ENCODE results near the gene SLC35E1.

SLC35E1 gene

GRCh38 chr19:16608290-16608739 is 36.1 kb upstream of the SLC35E1 start:
- no peak overlapping the region for H3K4me3 ChIP-seq (ENCODE audit: low read depth, low read length)
- in situ Hi-C loops (cut with HindIII; ENCODE audit: low sequenced_read_pairs): no loop called here
- DNase-seq (ENCODE audit: low read depth): peak; percentile 65
- no peak for TF ChIP-seq CTCF (IDR thresholded peaks at IDR 0.05; ENCODE audit: low read depth, low read length, missing control alignments)

- in situ Hi-C loops (cut with HindIII; ENCODE audit: low sequenced_read_pairs): no loop called here
- TF ChIP-seq CTCF (IDR thresholded peaks at IDR 0.05; ENCODE audit: low read depth, low read length, missing control alignments): no peak
- no peak overlapping the region for H3K4me3 ChIP-seq (ENCODE audit: low read depth, low read length)
- DNase-seq (ENCODE audit: low read depth): no peak
These were observed 35.6 kb upstream of the SLC35E1 start for GRCh38 chr19:16607819-16608218.

- TF ChIP-seq CTCF (IDR thresholded peaks at IDR 0.05; ENCODE audit: low read depth, low read length, missing control alignments): no peak
- no peak overlapping the region for H3K4me3 ChIP-seq (ENCODE audit: low read depth, low read length)
- no peak for DNase-seq (ENCODE audit: low read depth)
- in situ Hi-C loops (cut with HindIII; ENCODE audit: low sequenced_read_pairs): no loop called here
These were observed 33.4 kb upstream of the SLC35E1 start for GRCh38 chr19:16605553-16605994.

- in situ Hi-C loops (cut with HindIII; ENCODE audit: low sequenced_read_pairs): no loop called here
- no peak for DNase-seq (ENCODE audit: low read depth)
- TF ChIP-seq CTCF (IDR thresholded peaks at IDR 0.05; ENCODE audit: low read depth, low read length, missing control alignments): no peak
- H3K4me3 ChIP-seq (ENCODE audit: low read depth, low read length): no peak overlapping the region
These were observed 32.9 kb upstream of the SLC35E1 start for GRCh38 chr19:16605115-16605514.

- TF ChIP-seq CTCF (IDR thresholded peaks at IDR 0.05; ENCODE audit: low read depth, low read length, missing control alignments): no peak
- no peak overlapping the region for H3K4me3 ChIP-seq (ENCODE audit: low read depth, low read length)
- DNase-seq (ENCODE audit: low read depth): no peak
- in situ Hi-C loops (cut with HindIII; ENCODE audit: low sequenced_read_pairs): no loop called here
These were observed 32.4 kb upstream of the SLC35E1 start for GRCh38 chr19:16604615-16605014.

GRCh38 chr19:16603090-16603489 is 30.9 kb upstream of the SLC35E1 start:
- no peak for DNase-seq (ENCODE audit: low read depth)
- in situ Hi-C loops (cut with HindIII; ENCODE audit: low sequenced_read_pairs): no loop called here
- no peak overlapping the region for H3K4me3 ChIP-seq (ENCODE audit: low read depth, low read length)
- no peak for TF ChIP-seq CTCF (IDR thresholded peaks at IDR 0.05; ENCODE audit: low read depth, low read length, missing control alignments)
